ENCODE measurements around the gene GRID2IP. TPM values are rescaled to one million over a fixed set of nuclear protein-coding genes. Genes with fewer than 3 reads are reported as not detected.
A peak's percentile ranks its signal among the peaks of the same experiment; 100 is the strongest.

Gene GRID2IP
- total RNA-seq, 2 experiments from 2014 or later, result 0.14 to 0.26 TPM

DNA sequence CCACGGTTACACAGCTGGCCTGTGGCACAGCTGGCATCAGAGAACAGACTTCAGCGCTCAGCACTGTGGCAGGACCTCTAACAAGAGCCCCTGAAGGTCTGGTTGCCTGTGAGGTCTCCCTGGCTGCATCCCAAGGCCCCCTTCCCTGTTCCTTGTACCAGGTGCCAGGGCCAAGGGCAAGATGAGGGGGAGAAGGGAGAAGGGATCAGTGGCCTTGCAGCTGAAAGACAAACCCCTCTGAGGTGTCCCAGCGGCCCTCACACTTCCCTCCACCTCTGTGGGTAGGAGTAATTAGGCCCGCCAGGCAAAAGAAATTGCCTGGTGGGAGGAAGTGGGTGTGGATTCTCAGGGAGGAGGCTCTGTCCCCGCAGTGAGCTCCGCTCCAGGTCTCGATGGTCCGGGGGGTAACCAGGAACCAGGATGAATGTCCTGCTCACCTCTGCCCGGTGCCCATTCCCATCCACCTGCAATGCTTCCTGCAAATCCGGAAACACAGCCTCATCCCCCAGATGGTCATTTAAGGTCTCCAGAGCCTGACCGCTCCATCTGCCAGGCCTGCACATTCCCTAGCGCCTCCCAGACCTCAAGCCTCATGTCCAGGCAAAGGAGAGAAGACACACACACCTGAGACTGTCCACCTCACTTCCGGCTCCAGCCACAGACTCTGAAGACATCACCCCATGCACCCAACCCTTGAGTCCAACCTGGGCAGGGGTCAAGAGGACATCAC is 22.7 kb downstream of the GRID2IP start:
- DNase-seq (no peak), ATAC-seq (no peak)
- CTCF ChIA-PET, result interaction anchor here (1.1 to 2.4 kb wide), 3 partner anchors 30 to 402 kb away, joined by 3 to 9 read pairs (median 9); no protein-coding TSS in a partner anchor
- no peaks in the 10 kb centered on the region for H3K36me3 Mint-ChIP-seq
- no peak overlapping the region for H3K4me3 Mint-ChIP-seq
- no peaks in the 10 kb centered on the region for H3K9me3 Mint-ChIP-seq (ENCODE audit: low read depth)
- H3K27ac Mint-ChIP-seq, result no peak overlapping the region
- H3K27me3 Mint-ChIP-seq, result peaks cover 42% of the 10 kb centered on the region
- H3K4me1 Mint-ChIP-seq, result peaks cover 15% of the 10 kb centered on the region

DNA sequence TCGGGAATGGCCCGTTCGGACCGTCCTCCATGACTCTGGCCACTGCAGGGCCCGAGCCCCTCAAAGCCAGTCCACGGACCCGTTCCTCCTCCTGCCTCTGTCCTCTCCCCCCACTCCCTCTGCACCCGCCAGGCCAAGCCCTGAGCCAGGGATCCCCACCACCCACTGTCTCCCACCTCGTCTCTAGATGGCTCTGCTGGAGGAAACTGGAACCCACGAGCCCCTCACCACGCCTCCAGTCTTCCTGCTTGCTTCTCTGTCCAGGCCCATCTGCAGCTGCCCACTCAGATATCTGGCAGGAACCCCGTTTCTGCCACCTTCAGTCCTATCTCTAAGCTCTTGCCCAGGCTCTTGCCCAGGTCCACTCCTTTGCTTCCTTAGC is 24.3 kb downstream of the GRID2IP start:
- no peak for DNase-seq

DNA sequence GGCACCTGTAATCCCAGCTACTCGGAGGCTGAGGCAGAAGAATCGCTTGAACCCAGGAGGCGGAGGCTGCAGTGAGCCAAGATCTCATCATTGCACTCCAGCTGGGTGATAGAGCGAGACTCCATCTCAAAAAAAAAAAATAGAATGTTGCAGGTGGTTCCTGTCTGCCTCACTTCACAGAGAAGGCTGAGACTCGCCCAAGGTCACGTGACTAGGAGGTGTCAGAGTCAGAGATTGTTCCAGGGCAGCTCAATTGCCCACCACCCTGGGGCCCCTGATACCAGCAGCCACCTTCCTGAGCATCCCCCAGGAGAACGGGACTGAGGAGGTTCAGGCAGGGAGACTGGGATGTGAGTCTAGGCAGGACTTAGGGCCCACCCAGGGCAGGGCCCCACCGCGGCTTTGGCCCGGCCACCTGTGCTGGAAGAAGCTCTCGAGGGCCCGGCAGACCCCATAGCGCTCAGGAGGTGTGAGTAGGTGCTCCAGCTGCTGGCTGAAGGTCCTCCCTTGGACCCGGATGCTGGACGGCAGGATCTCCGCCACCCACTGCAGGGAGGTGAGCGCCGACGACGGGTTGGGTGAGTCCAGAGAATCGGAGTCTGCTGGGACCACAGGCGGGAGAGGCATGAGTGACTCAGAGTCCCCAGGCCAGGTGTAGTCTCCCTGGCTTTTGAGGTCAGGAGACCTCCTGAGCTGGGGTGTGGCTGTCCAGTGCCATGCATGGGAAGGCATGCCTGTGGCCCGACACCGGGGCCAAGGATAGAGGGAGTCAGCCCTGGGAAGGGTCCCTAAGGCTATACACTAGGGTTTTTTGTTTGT is 30.9 kb downstream of the GRID2IP start:
- DNase-seq (no peak), ATAC-seq (no peak)
- H3K9me3 Mint-ChIP-seq (ENCODE audit: low read depth), result no peaks in the 10 kb centered on the region
- peaks cover 7% of the 10 kb centered on the region for H3K4me1 Mint-ChIP-seq
- H3K27ac Mint-ChIP-seq, result no peak overlapping the region
- peaks cover 5% of the 10 kb centered on the region for H3K27me3 Mint-ChIP-seq
- H3K4me3 Mint-ChIP-seq, result no peak overlapping the region
- H3K36me3 Mint-ChIP-seq, result no peaks in the 10 kb centered on the region
- CTCF ChIA-PET, result interaction anchor here (0.5 to 2.6 kb wide), 3 partner anchors 12 to 65 kb away, joined by 3 to 7 read pairs (median 3); no protein-coding TSS in a partner anchor

More for the DNA sequence above, 24.3 kb downstream of the GRID2IP start:
- H3K36me3 Mint-ChIP-seq, result no peaks in the 10 kb centered on the region
- H3K27me3 Mint-ChIP-seq, result peaks cover 41% of the 10 kb centered on the region
- CTCF ChIA-PET, result interaction anchor here (1.2 to 2.4 kb wide), 2 partner anchors 12 to 330 kb away, joined by 3 to 9 read pairs; no protein-coding TSS in a partner anchor
- peaks cover 15% of the 10 kb centered on the region for H3K4me1 Mint-ChIP-seq
- ATAC-seq, result no peak
- no peak overlapping the region for H3K27ac Mint-ChIP-seq
- no peaks in the 10 kb centered on the region for H3K9me3 Mint-ChIP-seq (ENCODE audit: low read depth)
- peak overlapping the region; percentile 12 for H3K4me3 Mint-ChIP-seq

DNA sequence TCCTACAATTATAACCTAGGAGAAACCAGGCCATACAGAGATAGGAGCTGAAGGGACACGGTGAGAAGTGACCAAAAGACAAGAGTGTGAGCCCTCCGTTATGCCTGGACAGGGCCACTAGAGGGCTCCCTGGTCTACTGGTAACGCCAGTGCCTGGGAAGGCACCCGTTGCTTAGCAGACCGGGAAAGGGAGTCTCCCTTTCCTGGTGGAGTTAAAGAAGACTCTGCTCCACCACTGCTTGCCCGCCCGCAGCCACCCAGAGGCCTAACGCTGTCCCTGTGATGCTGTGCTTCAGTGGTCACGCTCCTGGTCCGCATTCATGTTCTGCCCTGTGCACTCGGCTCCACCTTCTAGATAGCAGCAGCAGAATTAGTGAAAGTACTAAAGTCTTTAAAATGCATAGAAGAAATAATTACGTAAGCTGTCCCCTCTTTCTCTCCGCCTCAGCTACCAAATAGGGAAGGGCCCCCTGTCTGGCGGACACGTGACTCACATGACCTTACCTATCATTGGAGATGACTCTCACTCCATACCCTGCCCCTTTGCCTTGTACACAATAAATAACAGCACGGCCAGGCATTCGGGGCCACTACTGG is 34.8 kb downstream of the GRID2IP start:
- DNase-seq (peak; percentile 81), ATAC-seq (peak; percentile 81)
- H3K27me3 Mint-ChIP-seq, result peaks cover 5% of the 10 kb centered on the region
- CTCF ChIA-PET, result interaction anchor here (0.7 to 3.3 kb wide), 21 partner anchors 10 to 341 kb away, joined by 3 to 23 read pairs (median 3); partner anchors contain the start of gene INTS15
- peak overlapping the region; percentile 70 for H3K4me3 Mint-ChIP-seq
- no peak overlapping the region for H3K27ac Mint-ChIP-seq
- peaks cover 7% of the 10 kb centered on the region for H3K4me1 Mint-ChIP-seq
- no peaks in the 10 kb centered on the region for H3K9me3 Mint-ChIP-seq (ENCODE audit: low read depth)
- no peaks in the 10 kb centered on the region for H3K36me3 Mint-ChIP-seq

DNA sequence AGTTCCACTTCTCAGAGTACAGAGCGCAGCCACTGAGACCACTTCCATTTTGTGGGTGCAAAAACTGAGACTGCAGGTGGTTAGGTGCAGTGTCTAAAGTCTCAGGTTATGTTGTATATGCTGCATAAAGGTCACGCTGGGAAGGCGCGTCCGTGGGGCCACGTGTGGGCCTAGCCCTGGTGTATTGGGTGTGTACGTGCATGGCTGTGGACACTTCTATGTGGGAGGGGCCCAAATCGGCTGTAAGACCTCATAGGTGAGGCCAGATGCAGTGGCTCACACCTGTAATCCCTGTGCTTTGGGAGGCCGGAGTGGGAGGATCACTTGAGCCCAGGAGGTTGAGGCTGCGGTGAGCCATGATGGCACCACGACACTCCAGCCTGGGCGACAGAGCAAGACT is 37.7 kb downstream of the GRID2IP start:
- peaks cover 7% of the 10 kb centered on the region for H3K4me1 Mint-ChIP-seq
- H3K9me3 Mint-ChIP-seq (ENCODE audit: low read depth), result no peaks in the 10 kb centered on the region
- no peak overlapping the region for H3K4me3 Mint-ChIP-seq
- no peaks in the 10 kb centered on the region for H3K36me3 Mint-ChIP-seq
- H3K27me3 Mint-ChIP-seq, result peaks cover 5% of the 10 kb centered on the region
- no peak for ATAC-seq
- DNase-seq, result no peak
- no peak overlapping the region for H3K27ac Mint-ChIP-seq
- CTCF ChIA-PET, result interaction anchor here (0.7 kb wide), 1 partner anchor 838 kb away, joined by 4 read pairs; no protein-coding TSS in a partner anchor

DNA sequence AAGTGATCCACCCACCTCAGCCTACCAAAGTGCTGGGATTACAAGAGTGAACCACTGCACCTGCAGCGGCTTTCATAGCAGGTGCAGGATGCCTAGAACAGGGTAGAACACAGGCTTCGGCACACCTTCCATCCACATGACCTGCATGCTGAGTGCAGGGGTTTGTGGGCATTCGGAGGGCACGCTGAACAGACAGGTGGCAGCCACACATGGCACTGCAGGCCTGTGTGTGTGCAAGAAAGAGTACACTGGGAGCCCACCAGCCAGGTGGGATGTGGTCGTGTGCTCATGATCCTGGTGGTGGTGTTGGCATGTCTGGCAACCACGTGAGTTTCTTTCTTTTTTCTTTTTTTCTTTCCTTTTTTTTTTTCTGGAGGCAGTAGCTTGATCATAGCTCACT is 38.4 kb downstream of the GRID2IP start:
- peaks cover 7% of the 10 kb centered on the region for H3K4me1 Mint-ChIP-seq
- no peaks in the 10 kb centered on the region for H3K9me3 Mint-ChIP-seq (ENCODE audit: low read depth)
- CTCF ChIA-PET, result interaction anchor here (0.9 to 1.1 kb wide), 2 partner anchors 46 to 62 kb away, joined by 3 read pairs; no protein-coding TSS in a partner anchor
- H3K36me3 Mint-ChIP-seq, result no peaks in the 10 kb centered on the region
- H3K4me3 Mint-ChIP-seq, result no peak overlapping the region
- H3K27ac Mint-ChIP-seq, result no peak overlapping the region
- peaks cover 5% of the 10 kb centered on the region for H3K27me3 Mint-ChIP-seq
- DNase-seq (no peak), ATAC-seq (no peak)

DNA sequence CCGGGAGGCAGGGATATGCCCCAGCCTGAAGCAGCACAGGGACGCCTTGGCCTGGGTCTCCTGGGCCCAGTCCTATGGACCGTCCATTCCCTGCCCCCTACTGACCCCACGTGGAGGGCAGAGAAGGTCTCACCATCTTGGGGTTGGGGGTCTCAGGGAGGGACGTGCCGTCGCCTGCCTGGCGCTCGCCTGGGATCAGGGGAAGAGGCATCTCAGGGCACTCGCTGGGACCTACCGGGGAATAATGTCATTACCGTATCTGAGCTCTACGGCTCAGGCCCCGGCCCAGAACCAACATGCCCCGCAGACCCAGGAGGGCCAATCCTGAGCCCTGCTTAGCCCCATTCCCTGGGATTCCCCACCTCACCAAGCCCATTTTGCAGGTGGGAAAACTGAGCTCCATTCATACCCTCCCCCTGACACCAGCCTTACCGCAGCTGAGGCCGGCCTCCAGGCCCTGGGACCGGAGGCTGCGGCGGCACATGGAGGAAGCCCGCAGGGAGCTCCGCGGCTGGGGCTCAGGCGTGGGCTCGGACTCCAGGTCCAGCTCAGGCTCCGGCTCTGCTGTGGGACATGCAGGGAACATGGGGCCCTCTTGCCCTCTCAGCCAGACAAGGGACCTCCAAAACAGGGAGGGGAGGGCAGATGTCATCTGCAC is 40.7 kb downstream of the GRID2IP start:
- no peak for DNase-seq
- no peaks in the 10 kb centered on the region for H3K36me3 Mint-ChIP-seq
- no peak overlapping the region for H3K4me3 Mint-ChIP-seq
- H3K9me3 Mint-ChIP-seq (ENCODE audit: low read depth), result no peaks in the 10 kb centered on the region
- H3K4me1 Mint-ChIP-seq, result no peaks in the 10 kb centered on the region
- no peak for ATAC-seq
- CTCF ChIA-PET, result interaction anchor here (1.0 kb wide), 1 partner anchor 347 kb away, joined by 3 read pairs; no protein-coding TSS in a partner anchor
- no peak overlapping the region for H3K27ac Mint-ChIP-seq
- peaks cover 2% of the 10 kb centered on the region for H3K27me3 Mint-ChIP-seq

DNA sequence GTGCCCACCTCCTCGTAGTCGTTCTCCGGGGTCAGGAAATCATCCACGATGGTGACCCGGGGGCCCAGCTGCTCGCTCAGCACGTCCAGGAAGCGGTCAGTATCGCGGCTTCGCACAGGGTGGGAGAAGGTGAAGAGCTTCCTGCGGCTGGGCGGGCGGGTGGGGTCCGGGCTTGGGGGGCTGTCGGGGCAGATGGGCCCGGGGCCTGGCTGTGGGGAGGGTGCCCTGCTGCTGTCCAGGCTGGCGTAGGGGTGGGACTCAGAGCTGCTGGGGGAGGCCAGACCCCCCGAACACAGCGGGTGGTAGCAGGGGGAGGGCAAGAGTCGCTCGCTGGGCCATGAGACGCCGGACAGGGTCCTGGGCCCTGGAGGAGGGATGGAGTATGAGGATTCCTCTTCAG is 42.3 kb downstream of the GRID2IP start:
- Mint-ChIP-seq H3K27me3 (peaks cover 2% of the 10 kb centered on the region), H3K4me1 (peaks cover 5% of the 10 kb centered on the region), H3K27ac (no peak overlapping the region), H3K36me3 (no peaks in the 10 kb centered on the region), H3K9me3 (ENCODE audit: low read depth) (no peaks in the 10 kb centered on the region), H3K4me3 (no peak overlapping the region)
- ATAC-seq, result no peak
- no peak for DNase-seq
- CTCF ChIA-PET, result no interaction called here

DNA sequence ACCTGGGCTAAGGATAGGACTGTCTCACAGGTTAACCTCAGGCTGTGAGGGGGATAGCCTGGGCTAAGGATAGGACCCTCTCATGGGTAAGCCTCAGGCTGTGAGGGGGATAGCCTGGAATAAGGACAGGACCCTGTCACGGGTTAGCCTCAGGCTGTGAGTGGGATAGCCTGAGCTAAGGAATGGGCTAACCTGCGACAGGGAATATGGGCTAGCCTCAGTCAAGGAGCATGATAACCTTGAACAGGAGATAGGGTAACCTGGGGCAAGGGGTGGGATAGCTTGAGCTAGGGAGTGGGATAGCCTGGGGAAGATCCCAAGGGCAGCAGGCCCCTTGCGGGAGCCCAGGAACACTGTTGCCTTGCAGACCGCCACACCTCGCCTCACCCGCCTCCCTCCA is 42.7 kb downstream of the GRID2IP start:
- DNase-seq, result no peak
- no peaks in the 10 kb centered on the region for H3K9me3 Mint-ChIP-seq (ENCODE audit: low read depth)
- no peak overlapping the region for H3K4me3 Mint-ChIP-seq
- H3K36me3 Mint-ChIP-seq, result no peaks in the 10 kb centered on the region
- H3K4me1 Mint-ChIP-seq, result peaks cover 5% of the 10 kb centered on the region
- peaks cover 2% of the 10 kb centered on the region for H3K27me3 Mint-ChIP-seq
- CTCF ChIA-PET, result interaction anchor here (0.5 kb wide), 1 partner anchor 66 kb away, joined by 3 read pairs; no protein-coding TSS in a partner anchor
- no peak overlapping the region for H3K27ac Mint-ChIP-seq
- ATAC-seq, result no peak

DNA sequence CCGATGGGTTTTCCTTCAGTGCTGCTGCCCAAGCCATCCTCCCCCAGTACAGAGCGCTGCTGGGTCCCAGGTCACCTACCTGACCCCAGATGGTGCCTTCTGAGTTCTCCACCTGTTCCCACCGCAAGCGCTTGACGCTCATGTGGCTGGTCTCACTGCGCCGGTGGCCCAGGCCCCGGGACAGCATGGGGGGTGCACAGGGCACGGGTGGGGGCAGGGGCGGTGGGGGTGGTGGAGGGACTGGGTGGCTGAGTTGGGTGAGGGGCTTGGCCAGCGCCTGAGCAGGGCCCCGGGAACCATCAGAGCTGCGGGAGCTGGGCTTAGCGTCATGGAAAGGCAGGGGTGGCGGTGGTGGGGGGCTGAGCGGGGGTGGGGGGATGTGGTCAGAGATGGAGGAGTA is 43.4 kb downstream of the GRID2IP start:
- no peak overlapping the region for H3K4me3 Mint-ChIP-seq
- CTCF ChIA-PET, result no interaction called here

DNA sequence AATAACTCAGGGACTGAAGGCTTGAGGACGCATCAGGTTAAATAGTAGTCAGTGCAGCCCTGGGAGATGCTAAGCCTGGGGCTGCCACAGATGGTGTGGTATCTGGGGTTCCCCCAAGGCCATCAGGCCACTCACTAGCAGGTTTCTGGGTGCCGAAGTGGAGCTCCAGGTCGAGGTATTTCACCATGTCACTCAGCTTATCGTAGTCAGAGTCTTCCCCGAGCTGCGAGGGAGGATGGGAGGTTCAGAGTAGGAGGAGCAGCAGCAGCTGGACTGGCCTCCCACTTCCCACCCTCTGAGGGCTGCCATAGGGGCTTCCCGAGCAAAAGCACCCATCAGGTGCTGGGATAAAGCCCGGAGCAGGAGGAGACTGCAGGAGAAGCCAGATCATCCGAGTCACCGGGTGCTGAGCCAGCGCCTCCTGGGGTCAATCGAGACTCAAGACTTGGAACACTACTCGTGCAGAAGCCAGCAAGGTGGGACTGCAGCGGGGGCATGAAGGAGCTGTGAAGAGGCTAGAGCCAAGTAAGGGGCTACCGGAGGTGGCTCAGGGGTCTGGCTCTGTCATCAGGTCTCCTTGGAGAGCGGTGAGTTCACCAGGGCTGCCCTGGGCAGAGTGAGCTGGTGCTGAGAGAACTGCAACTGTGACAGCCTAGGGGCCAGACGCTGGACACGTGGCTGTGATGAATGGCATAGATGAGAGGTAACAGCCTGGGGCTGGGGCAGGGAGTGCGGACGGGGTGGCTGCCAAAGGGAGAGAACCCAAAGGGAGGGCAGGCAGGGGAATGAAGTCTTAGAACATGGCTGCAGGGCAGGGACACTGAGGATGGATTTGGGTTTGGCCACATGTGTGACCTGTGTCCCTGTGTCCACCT is 45.3 kb downstream of the GRID2IP start:
- Mint-ChIP-seq H3K27me3 (peaks cover 2% of the 10 kb centered on the region), H3K9me3 (ENCODE audit: low read depth) (no peaks in the 10 kb centered on the region), H3K4me3 (no peak overlapping the region), H3K27ac (no peak overlapping the region), H3K36me3 (no peaks in the 10 kb centered on the region), H3K4me1 (peaks cover 5% of the 10 kb centered on the region)
- DNase-seq, result no peak
- CTCF ChIA-PET, result interaction anchor here (0.7 to 1.0 kb wide), 3 partner anchors 43 to 84 kb away, joined by 3 read pairs; partner anchors contain the start of gene INTS15
- ATAC-seq, result no peak

More for the DNA sequence above, 43.4 kb downstream of the GRID2IP start:
- peaks cover 5% of the 10 kb centered on the region for H3K4me1 Mint-ChIP-seq
- no peak overlapping the region for H3K27ac Mint-ChIP-seq
- DNase-seq (no peak), ATAC-seq (no peak)
- peaks cover 2% of the 10 kb centered on the region for H3K27me3 Mint-ChIP-seq
- no peaks in the 10 kb centered on the region for H3K9me3 Mint-ChIP-seq (ENCODE audit: low read depth)
- H3K36me3 Mint-ChIP-seq, result no peaks in the 10 kb centered on the region

DNA sequence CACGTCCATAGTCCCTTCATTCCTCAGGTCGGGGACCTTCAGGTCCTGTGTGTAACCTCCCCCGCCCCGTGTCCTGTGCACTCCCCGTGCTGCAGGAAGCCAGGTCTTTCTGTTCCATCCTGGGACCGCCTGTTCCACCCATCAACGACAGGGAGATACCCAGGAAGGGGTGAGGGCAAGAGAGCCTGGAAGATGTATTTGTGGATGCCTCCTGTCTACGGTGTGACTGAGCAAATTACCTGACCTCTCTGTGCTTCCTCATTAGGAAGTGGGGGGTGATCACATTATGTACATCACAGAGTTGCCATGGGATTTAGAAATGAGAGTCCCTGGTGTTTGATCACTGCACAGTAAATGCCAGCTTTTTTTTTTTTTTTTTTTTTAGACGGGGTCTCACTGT is 46.3 kb downstream of the GRID2IP start:
- peak overlapping the region; percentile 85 for H3K4me3 Mint-ChIP-seq
- peaks cover 2% of the 10 kb centered on the region for H3K27me3 Mint-ChIP-seq
- ATAC-seq (no peak), DNase-seq (no peak)
- H3K36me3 Mint-ChIP-seq, result no peaks in the 10 kb centered on the region
- H3K27ac Mint-ChIP-seq, result no peak overlapping the region
- CTCF ChIA-PET, result interaction anchor here (1.0 kb wide), 1 partner anchor 42 kb away, joined by 3 read pairs; no protein-coding TSS in a partner anchor
- no peaks in the 10 kb centered on the region for H3K9me3 Mint-ChIP-seq (ENCODE audit: low read depth)
- peaks cover 5% of the 10 kb centered on the region for H3K4me1 Mint-ChIP-seq
